ENCODE measurements around the gene RBM4.
"Not testable (repeated sequence)": the region's sequence is repeated elsewhere in the genome, so short reads cannot be mapped to it uniquely, and the experiment has no call there.

The RBM4 gene

DNA sequence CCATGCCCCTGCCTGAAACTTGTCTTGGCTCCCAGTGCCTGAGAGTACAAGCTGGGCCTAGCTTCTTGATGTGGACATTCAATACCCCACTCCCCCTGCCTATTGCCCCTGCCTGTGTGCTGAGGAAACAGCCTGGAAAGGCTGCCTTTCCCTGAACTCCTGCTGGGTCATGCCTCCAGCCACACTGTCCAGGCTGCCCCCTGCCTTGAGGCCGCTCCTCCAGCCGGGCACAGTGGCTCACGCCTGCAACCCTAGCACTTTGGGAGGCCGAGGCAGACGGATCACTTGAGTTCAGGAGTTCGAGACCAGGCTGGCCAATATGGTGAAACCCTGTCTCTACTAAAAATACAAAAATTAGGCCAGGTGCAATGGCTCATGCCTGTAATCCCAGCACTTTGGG, 35.4 kb upstream of the RBM4 start:
- Histone ChIP-seq H3K4me3 (ENCODE audit: low read depth, low read length) (no peak overlapping the region), H3K27me3 (replicated peaks) (no peaks in the 10 kb centered on the region), H3K36me3 (replicated peaks) (peaks cover 19% of the 10 kb centered on the region), H3K27ac (no peak overlapping the region)
- DNase-seq: no peak
- in situ Hi-C loops (cut with HindIII; ENCODE audit: low pct_ligation_motif_present, low sequenced_read_pairs): no loop called here
- TF ChIP-seq, protein P1, sequence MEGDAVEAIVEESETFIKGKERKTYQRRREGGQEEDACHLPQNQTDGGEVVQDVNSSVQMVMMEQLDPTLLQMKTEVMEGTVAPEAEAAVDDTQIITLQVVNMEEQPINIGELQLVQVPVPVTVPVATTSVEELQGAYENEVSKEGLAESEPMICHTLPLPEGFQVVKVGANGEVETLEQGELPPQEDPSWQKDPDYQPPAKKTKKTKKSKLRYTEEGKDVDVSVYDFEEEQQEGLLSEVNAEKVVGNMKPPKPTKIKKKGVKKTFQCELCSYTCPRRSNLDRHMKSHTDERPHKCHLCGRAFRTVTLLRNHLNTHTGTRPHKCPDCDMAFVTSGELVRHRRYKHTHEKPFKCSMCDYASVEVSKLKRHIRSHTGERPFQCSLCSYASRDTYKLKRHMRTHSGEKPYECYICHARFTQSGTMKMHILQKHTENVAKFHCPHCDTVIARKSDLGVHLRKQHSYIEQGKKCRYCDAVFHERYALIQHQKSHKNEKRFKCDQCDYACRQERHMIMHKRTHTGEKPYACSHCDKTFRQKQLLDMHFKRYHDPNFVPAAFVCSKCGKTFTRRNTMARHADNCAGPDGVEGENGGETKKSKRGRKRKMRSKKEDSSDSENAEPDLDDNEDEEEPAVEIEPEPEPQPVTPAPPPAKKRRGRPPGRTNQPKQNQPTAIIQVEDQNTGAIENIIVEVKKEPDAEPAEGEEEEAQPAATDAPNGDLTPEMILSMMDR (IDR thresholded peaks at IDR 0.05; ENCODE audit: low read depth, low read length, missing control alignments): no peak

DNA sequence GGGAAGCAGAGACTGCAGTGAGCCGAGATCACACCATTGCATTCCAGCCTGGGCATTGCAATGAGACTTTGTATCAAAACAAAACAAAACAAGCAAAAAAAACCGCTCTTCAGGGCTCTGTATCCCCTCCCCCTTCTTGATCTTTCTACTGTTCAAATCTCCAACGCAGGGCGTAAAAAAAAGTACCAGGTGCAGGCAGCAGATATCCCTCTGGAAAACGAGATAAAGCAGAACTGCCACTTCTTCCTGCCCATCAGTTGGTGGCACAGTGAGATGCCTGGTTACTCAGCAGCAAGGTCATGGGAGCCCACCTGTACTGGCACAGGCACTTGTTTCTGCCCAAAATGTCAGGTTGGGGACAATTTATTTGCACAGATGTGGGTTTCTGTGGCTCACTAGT, 34.3 kb upstream of the RBM4 start:
- in situ Hi-C loops (cut with HindIII; ENCODE audit: low pct_ligation_motif_present, low sequenced_read_pairs): no loop called here

DNA sequence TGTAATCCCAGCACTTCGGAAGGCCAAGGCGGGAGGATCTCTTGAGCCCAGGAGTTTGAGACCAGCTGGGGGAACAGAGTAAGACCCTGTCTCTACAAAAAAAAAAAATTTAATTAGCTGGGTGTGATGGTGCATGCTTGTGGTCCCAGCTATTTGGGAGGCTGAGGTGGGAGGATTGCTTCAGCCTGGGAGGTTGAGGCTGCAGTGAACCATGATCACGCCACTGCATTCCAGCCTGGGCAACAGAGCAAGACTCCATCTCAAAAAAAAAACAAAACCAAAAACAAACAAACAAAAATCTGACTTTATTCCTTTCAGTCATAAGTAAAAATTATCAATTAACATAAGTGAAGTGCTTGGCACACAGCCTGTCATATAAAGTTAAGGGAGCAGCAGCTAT, 31.9 kb upstream of the RBM4 start:
- in situ Hi-C loops (cut with HindIII; ENCODE audit: low pct_ligation_motif_present, low sequenced_read_pairs); H3K27ac ChIP-seq: not testable (repeated sequence)

More for the DNA sequence above, 34.3 kb upstream of the RBM4 start:
- Histone ChIP-seq H3K4me3 (ENCODE audit: low read depth, low read length) (no peak overlapping the region), H3K27me3 (replicated peaks) (no peaks in the 10 kb centered on the region), H3K36me3 (replicated peaks) (peaks cover 17% of the 10 kb centered on the region), H3K27ac (no peak overlapping the region)
- DNase-seq: no peak
- TF ChIP-seq, protein P1 (IDR thresholded peaks at IDR 0.05; ENCODE audit: low read depth, low read length, missing control alignments): no peak

DNA sequence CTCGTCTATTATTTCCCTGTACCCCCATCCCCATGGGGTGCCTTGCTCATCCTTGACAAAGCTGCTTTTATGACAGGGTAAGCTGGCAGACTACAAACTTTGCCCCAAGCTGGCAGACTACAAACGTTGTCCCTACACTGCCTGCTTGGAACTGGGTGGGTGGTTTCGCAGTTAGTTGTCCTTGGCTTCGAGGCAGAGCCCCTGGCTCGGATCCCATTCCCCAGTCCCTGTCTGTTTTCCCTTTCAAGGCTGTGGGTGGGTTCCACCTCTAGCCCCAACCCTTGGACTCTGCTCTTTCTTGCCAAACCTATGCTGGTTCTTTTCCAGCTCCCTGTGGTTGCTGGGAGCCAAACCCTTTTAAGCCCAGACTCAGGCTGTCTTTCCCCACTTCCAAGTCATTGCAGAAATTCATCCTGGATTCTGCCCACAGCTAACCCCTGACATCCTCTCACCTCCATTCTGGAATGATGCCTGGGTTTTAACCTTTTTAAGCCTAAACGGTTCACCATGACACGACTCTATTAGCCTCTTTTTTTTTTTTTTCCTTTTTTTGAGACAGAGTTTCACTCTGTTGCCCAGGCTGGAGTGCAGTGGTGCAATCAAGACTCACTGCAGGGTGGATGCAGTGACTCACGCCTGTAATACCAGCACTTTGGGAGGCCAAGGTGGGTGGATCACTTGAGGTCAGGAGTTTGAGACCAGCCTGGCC, 31.2 kb upstream of the RBM4 start:
- H3K4me3 ChIP-seq (ENCODE audit: low read depth, low read length): no peak overlapping the region
- no peak overlapping the region for H3K27ac ChIP-seq
- TF ChIP-seq, protein P1 (IDR thresholded peaks at IDR 0.05; ENCODE audit: low read depth, low read length, missing control alignments): no peak
- peaks cover 10% of the 10 kb centered on the region for H3K36me3 ChIP-seq (replicated peaks)
- no peaks in the 10 kb centered on the region for H3K27me3 ChIP-seq (replicated peaks)
- in situ Hi-C loops (cut with HindIII; ENCODE audit: low pct_ligation_motif_present, low sequenced_read_pairs): no loop called here
- peak; percentile 46 for DNase-seq

More for the DNA sequence above, 31.9 kb upstream of the RBM4 start:
- not testable (repeated sequence) for DNase-seq; H3K27me3 ChIP-seq (replicated peaks); H3K4me3 ChIP-seq (ENCODE audit: low read depth, low read length)
- peaks cover 10% of the 10 kb centered on the region for H3K36me3 ChIP-seq (replicated peaks)

DNA sequence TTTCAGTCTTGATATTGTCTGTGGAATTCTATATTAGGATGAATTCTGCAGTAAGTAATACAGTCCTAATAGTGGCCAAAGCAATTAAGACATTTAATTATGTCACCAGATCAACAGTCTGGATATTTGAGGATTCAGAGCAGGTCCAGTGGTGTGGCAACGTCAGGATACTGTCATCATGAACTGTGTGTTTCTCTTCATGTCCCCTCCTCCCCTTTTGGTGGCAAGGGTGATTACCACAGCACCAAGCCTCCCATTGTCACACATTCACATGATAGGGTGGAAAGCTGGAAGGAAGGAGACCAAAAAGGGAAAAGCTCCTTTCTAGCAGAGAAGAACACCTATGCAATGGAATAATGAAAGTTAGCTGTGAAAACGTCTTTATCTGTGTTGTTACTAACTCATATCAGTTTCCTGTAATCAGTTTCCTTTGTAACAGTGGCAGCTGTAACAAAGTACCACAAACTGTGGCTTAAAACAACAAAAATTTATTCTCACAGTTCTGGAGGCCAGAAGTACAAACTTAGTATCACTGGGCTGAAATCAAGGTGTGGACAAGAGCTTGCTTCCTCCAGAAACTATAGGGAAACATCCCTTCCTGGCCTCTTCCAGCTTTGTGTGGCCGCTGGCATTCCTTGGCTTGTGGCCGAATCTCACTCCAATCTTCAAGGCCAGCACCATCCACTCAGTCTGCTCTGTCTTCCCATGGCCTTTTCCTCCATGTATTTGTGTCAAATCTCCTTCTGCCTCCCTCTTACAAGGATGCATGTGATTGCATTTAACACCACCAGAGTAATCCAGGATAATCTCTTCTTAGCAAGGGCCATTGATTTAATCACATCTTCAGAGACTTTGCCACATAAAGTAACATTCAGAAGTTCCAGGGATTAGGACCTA, 28.5 kb upstream of the RBM4 start:
- Histone ChIP-seq H3K27ac (no peak overlapping the region), H3K27me3 (replicated peaks) (no peaks in the 10 kb centered on the region), H3K36me3 (replicated peaks) (peaks cover 6% of the 10 kb centered on the region), H3K4me3 (ENCODE audit: low read depth, low read length) (no peak overlapping the region)
- TF ChIP-seq, protein P1 (IDR thresholded peaks at IDR 0.05; ENCODE audit: low read depth, low read length, missing control alignments): no peak
- in situ Hi-C loops (cut with HindIII; ENCODE audit: low pct_ligation_motif_present, low sequenced_read_pairs): no loop called here
- no peak for DNase-seq

DNA sequence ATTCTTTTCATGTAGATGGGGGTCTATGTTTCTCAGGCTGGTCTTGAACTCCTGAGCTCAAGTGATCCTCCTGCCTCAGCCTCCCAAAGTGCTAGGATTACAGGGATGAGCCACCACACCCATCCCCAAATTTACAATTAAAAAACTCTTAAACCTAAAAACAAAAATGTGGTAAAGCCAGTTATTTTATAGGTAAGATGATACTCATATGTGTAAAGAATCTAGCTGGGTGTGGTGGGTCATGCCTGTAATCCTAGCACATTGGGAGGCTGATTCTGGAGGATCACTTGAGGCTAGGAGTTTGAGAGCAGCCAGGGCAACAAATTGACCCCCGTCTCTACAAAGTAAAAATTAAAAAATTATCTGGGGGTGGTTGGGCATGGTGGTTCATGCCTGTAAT, 26.0 kb upstream of the RBM4 start:
- Histone ChIP-seq H3K27ac (no peak overlapping the region), H3K27me3 (replicated peaks) (no peaks in the 10 kb centered on the region), H3K36me3 (replicated peaks) (peaks cover 3% of the 10 kb centered on the region), H3K4me3 (ENCODE audit: low read depth, low read length) (no peak overlapping the region)
- no peak for DNase-seq
- in situ Hi-C loops (cut with HindIII; ENCODE audit: low pct_ligation_motif_present, low sequenced_read_pairs): no loop called here
- TF ChIP-seq, protein P1 (IDR thresholded peaks at IDR 0.05; ENCODE audit: low read depth, low read length, missing control alignments): no peak
